Activated naive CD4-positive, alpha-beta T cell treated with anti-CD3 and anti-CD28 coated beads for 36 hours (primary cell): Measurements from ENCODE around the gene ENTREP1. TPM values are rescaled to one million over a fixed set of nuclear protein-coding genes. Genes with fewer than 3 reads are reported as not detected.

Experiments used
- CTCF ChIA-PET: fragments of 350-600 bp; sonication (Branson Sonifier 250); formaldehyde crosslinking; loops from one replicate; lab custom pipeline; 2021; ENCODE audit warnings: antibody characterized with exemption; lab: Charles Lee
- DNase-seq: peaks from one replicate; pipeline ENCODE4 v3.0.0-alpha.2; 2020
- H3K27ac Mint-ChIP-seq: one replicate; pipeline ENCODE4 v1.8.0; 2021; ENCODE audit warnings: mild to moderate bottlenecking, mixed read lengths
- H3K27me3 Mint-ChIP-seq: one replicate; pipeline ENCODE4 v1.8.0; 2021; ENCODE audit warnings: low read depth, mixed read lengths
- H3K36me3 Mint-ChIP-seq: one replicate; pipeline ENCODE4 v1.8.0; 2021; ENCODE audit warnings: low read depth, mixed read lengths
- H3K4me1 Mint-ChIP-seq: one replicate; pipeline ENCODE4 v1.8.0; 2021; ENCODE audit warnings: low read depth, mixed read lengths
- H3K4me3 Mint-ChIP-seq: one replicate; pipeline ENCODE4 v1.8.0; 2021; ENCODE audit warnings: mild to moderate bottlenecking, moderate library complexity, mixed read lengths
- H3K9me3 Mint-ChIP-seq: one replicate; pipeline ENCODE4 v1.8.0; 2021; ENCODE audit warnings: mixed read lengths
- intact Hi-C: fragments of 100-400 bp; cut with micrococcal nuclease; formaldehyde crosslinking; loops from one replicate; pipeline ENCODE4 v1.15.1; 2023
- total RNA-seq, 2 experiments: library from RNA; stranded (reverse); gene quantifications; one replicate each; pipeline ENCODE4 v1.2.3, GENCODE V29; 2021

The ENTREP1 gene
- total RNA-seq, 2 experiments from 2014 or later, result not detected

DNA sequence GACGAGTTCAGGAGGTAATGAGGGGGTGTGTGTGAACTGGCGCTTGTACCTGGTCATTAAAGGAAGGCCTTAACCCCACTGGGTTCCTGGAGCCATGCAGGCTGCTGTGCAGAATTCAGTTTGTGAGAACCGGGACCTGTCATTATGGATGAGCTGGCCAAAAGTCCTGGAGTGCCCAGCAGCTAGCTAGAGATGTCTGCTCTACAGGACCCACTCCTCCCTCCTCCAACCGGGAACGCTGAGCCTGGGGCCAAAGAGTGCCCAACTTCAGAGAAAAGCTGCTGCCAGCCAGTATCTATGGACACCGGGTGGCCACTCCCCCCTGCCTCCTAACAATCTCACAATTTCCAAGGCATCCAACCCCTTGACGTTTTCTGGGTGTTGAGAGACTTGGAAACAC is 1.2 kb downstream of the ENTREP1 start:
- no peaks in the 10 kb centered on the region for H3K9me3 Mint-ChIP-seq
- intact Hi-C loops, result no loop called here
- H3K36me3 Mint-ChIP-seq, result no peaks in the 10 kb centered on the region
- H3K4me3 Mint-ChIP-seq, result no peak overlapping the region
- DNase-seq, result no peak
- H3K27ac Mint-ChIP-seq, result no peak overlapping the region
- CTCF ChIA-PET, result no interaction called here
- H3K27me3 Mint-ChIP-seq, result peaks cover 37% of the 10 kb centered on the region
- peaks cover 10% of the 10 kb centered on the region for H3K4me1 Mint-ChIP-seq

DNA sequence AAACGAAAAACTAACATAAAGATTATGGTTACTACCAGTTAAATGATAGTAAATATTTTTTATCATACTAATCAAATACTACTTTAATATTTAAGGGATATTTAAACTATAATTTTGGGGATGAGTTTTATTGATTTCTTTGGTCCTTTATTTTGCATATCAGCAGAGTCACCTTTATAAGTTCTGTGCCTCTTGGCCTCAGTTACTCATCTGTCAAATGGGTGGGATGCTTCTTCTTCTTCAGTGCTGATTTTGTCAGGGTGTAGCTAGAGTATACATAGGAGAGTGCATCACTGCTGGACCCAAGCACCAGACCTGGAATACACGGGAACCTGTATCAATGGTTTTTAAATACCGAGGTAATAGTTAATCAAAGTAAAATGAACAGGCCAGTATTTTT is 5.6 kb downstream of the ENTREP1 start:
- Mint-ChIP-seq H3K9me3 (no peaks in the 10 kb centered on the region), H3K36me3 (no peaks in the 10 kb centered on the region), H3K4me3 (no peak overlapping the region), H3K27ac (no peak overlapping the region), H3K27me3 (peaks cover 21% of the 10 kb centered on the region), H3K4me1 (peaks cover 6% of the 10 kb centered on the region)
- intact Hi-C loops, result no loop called here
- CTCF ChIA-PET, result no interaction called here
- DNase-seq, result no peak

GRCh38 chr9:69331444-69331843 is 6.4 kb downstream of the ENTREP1 start:
- no peaks in the 10 kb centered on the region for H3K4me1 Mint-ChIP-seq
- H3K9me3 Mint-ChIP-seq, result no peaks in the 10 kb centered on the region
- H3K27me3 Mint-ChIP-seq, result peaks cover 13% of the 10 kb centered on the region
- no peak overlapping the region for H3K4me3 Mint-ChIP-seq
- H3K27ac Mint-ChIP-seq, result no peak overlapping the region
- no peak for DNase-seq
- CTCF ChIA-PET, result interaction anchor here (0.5 kb wide), 1 partner anchor 296 kb away, joined by 3 read pairs; the partner anchor contains the start of gene FXN
- H3K36me3 Mint-ChIP-seq, result no peaks in the 10 kb centered on the region
- intact Hi-C loops, result no loop called here

GRCh38 chr9:69332067-69332685 is 7.2 kb downstream of the ENTREP1 start:
- Mint-ChIP-seq H3K4me3 (no peak overlapping the region), H3K27me3 (peaks cover 10% of the 10 kb centered on the region), H3K9me3 (no peaks in the 10 kb centered on the region), H3K36me3 (no peaks in the 10 kb centered on the region), H3K27ac (no peak overlapping the region), H3K4me1 (no peaks in the 10 kb centered on the region)
- CTCF ChIA-PET, result interaction anchor here (0.5 kb wide), 1 partner anchor 297 kb away, joined by 3 read pairs; the partner anchor contains the start of gene FXN
- intact Hi-C loops, result no loop called here
- no peak for DNase-seq

GRCh38 chr9:69333716-69334115 is 8.7 kb downstream of the ENTREP1 start:
- intact Hi-C loops, result no loop called here
- Mint-ChIP-seq H3K9me3 (no peaks in the 10 kb centered on the region), H3K4me3 (no peak overlapping the region), H3K27ac (no peak overlapping the region), H3K4me1 (no peaks in the 10 kb centered on the region), H3K36me3 (no peaks in the 10 kb centered on the region), H3K27me3 (peaks cover 8% of the 10 kb centered on the region)
- DNase-seq, result no peak
- CTCF ChIA-PET, result no interaction called here

DNA sequence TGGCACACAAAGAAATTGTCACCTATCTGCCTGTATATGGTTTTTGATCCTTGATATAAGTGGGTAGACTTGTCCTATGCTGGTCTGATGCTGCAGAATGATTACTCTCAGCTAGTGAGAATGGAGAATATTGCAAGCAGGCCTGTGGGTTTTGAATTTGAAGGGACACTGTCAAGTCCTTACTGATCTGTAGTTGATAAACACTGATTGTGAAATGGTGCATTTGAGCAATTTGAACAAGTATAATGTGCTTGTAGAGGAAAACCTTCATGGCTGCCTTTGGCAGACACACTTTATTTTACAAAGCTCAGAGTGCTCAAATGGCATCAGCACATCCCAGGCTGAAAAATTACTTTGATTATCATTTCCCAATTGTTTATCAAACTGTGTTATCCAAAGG is 9.3 kb downstream of the ENTREP1 start:
- CTCF ChIA-PET, result interaction anchor here (0.6 kb wide), 1 partner anchor 10 kb away, joined by 3 read pairs; no protein-coding TSS in a partner anchor
- H3K27me3 Mint-ChIP-seq, result peaks cover 6% of the 10 kb centered on the region
- DNase-seq, result no peak
- H3K4me1 Mint-ChIP-seq, result no peaks in the 10 kb centered on the region
- intact Hi-C loops, result no loop called here
- no peaks in the 10 kb centered on the region for H3K36me3 Mint-ChIP-seq
- no peak overlapping the region for H3K4me3 Mint-ChIP-seq
- H3K9me3 Mint-ChIP-seq, result no peaks in the 10 kb centered on the region
- no peak overlapping the region for H3K27ac Mint-ChIP-seq

GRCh38 chr9:69339620-69340019 is 14.6 kb downstream of the ENTREP1 start:
- H3K4me3 Mint-ChIP-seq, result no peak overlapping the region
- intact Hi-C loops, result no loop called here
- no peak overlapping the region for H3K27ac Mint-ChIP-seq
- peaks cover 6% of the 10 kb centered on the region for H3K27me3 Mint-ChIP-seq
- no peaks in the 10 kb centered on the region for H3K4me1 Mint-ChIP-seq
- no peaks in the 10 kb centered on the region for H3K36me3 Mint-ChIP-seq
- CTCF ChIA-PET, result no interaction called here
- DNase-seq, result no peak
- H3K9me3 Mint-ChIP-seq, result no peaks in the 10 kb centered on the region

- CTCF ChIA-PET, result interaction anchor here (0.7 kb wide), 1 partner anchor 74 kb away, joined by 3 read pairs; no protein-coding TSS in a partner anchor
- Mint-ChIP-seq H3K4me1 (no peaks in the 10 kb centered on the region), H3K9me3 (no peaks in the 10 kb centered on the region), H3K27me3 (peaks cover 8% of the 10 kb centered on the region), H3K4me3 (no peak overlapping the region), H3K36me3 (no peaks in the 10 kb centered on the region), H3K27ac (no peak overlapping the region)
- DNase-seq, result no peak
- intact Hi-C loops, result no loop called here
Observed at GRCh38 chr9:69340631-69341030, 15.6 kb downstream of the ENTREP1 start.

DNA sequence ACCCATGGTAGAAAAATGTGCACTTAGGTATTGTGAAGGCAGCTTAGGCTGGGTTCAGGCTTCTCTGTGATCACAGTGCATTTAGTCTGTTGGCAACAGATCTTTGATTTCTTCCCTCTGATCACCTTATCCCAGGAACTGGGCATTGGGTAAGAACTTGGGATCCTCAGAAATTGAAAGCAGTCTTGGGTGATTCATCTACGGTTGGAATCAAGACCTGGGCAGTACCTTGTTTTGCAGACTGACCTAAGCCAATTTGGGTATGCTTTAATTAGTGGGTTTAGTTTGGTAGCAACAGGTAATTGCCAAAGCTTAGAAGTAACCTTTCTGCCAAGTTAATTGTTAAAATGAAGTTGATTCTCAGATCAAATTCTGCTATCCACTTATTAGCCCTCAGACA is 17.8 kb downstream of the ENTREP1 start:
- CTCF ChIA-PET, result interaction anchor here (0.6 kb wide), 1 partner anchor 50 kb away, joined by 3 read pairs; no protein-coding TSS in a partner anchor
- no peak for DNase-seq
- Mint-ChIP-seq H3K9me3 (no peaks in the 10 kb centered on the region), H3K4me1 (no peaks in the 10 kb centered on the region), H3K4me3 (no peak overlapping the region), H3K27ac (no peak overlapping the region), H3K36me3 (no peaks in the 10 kb centered on the region), H3K27me3 (peaks cover 8% of the 10 kb centered on the region)
- intact Hi-C loops, result no loop called here

DNA sequence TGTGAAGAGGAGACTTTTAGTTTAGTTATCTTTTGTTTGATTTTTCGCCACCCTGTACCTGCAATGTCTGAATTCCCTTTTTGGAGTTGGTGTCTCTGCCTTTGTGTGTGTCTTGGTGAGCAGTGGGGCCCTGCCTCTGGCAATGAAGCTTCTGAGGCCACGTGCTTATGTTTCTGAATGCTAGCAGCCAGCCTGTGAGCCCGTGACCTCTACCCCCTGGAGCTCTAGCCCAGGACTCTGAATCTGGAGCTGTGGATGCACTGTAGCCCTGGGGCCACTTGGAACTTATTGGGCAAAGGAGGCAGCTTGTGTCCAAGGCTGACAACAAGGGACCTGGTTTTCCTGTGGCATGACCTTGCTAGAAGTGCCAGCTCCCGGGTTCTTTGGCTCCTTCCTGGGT is 19.4 kb downstream of the ENTREP1 start:
- no peaks in the 10 kb centered on the region for H3K36me3 Mint-ChIP-seq
- CTCF ChIA-PET, result no interaction called here
- intact Hi-C loops, result no loop called here
- no peak for DNase-seq
- no peaks in the 10 kb centered on the region for H3K4me1 Mint-ChIP-seq
- no peak overlapping the region for H3K27ac Mint-ChIP-seq
- peaks cover 10% of the 10 kb centered on the region for H3K27me3 Mint-ChIP-seq
- no peaks in the 10 kb centered on the region for H3K9me3 Mint-ChIP-seq
- H3K4me3 Mint-ChIP-seq, result no peak overlapping the region

DNA sequence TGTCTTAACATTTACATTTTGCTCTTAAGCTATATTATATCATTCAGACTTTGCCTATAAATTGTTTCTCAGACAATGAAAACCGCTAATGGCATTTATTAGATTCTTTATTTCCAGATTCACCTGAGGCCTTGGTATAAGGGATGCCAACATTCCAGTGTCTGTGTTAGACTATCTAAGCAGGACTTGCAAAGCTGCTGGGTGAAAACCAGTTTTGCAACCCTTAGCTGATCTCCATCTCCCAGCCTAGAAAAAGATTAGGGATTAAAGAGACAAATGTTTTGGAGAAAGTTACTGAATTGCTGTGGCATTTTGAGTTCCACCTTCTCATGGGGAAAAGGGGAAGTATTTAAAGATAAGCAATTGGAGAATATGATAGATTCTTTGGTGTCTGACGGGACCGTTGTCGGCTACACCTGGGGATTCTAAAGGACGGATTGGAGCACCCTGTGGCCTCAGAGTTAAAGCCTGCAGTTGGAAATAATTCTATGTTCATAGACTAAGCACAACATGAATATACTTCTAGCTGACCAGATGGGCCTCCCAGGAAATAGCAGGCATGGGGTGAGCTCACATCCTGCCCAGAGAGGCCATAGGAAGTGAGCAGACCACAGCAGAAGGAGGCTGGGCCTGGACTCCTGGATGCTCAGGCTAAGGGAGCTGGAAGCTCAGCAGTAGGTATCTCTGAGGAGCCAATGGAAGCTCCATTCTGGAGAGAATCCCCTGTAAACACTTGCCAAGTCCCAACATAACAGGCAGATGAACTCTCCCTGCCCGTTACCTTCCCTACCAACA is 21.8 kb downstream of the ENTREP1 start:
- no peaks in the 10 kb centered on the region for H3K4me1 Mint-ChIP-seq
- no peaks in the 10 kb centered on the region for H3K9me3 Mint-ChIP-seq
- H3K4me3 Mint-ChIP-seq, result no peak overlapping the region
- no peak for DNase-seq
- no peaks in the 10 kb centered on the region for H3K36me3 Mint-ChIP-seq
- intact Hi-C loops, result no loop called here
- peaks cover 10% of the 10 kb centered on the region for H3K27me3 Mint-ChIP-seq
- CTCF ChIA-PET, result no interaction called here
- H3K27ac Mint-ChIP-seq, result no peak overlapping the region

- intact Hi-C loops, result no loop called here
- CTCF ChIA-PET, result no interaction called here
- no peak for DNase-seq
- H3K4me3 Mint-ChIP-seq, result no peak overlapping the region
- H3K36me3 Mint-ChIP-seq, result no peaks in the 10 kb centered on the region
- no peaks in the 10 kb centered on the region for H3K4me1 Mint-ChIP-seq
- peaks cover 7% of the 10 kb centered on the region for H3K27me3 Mint-ChIP-seq
- H3K9me3 Mint-ChIP-seq, result no peaks in the 10 kb centered on the region
- no peak overlapping the region for H3K27ac Mint-ChIP-seq
Observed at GRCh38 chr9:69347607-69348006, 22.6 kb downstream of the ENTREP1 start.

DNA sequence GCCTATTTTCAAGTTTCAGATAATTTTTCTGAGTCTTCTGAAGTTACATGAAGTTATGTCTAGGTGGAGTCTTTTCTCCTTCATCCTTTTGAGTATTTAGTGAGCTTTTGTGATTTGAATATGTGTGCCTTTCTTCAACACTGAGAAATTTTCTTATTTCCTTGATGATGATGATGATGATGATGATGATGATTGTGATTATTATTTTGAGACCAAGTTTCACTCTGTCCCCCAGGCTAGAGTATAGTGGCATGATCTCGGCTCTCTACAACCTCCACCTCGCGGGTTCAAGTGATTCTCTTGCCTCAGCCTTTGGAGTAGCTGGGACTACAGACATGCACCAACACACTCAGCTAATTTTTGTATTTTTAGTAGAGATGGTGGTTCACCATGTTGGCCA is 26.2 kb downstream of the ENTREP1 start:
- Mint-ChIP-seq H3K36me3 (no peaks in the 10 kb centered on the region), H3K27me3 (peaks cover 11% of the 10 kb centered on the region), H3K9me3 (no peaks in the 10 kb centered on the region), H3K4me1 (no peaks in the 10 kb centered on the region), H3K4me3 (no peak overlapping the region), H3K27ac (no peak overlapping the region)
- DNase-seq, result no peak
- intact Hi-C loops, result no loop called here
- CTCF ChIA-PET, result no interaction called here
